ENCODE results near the gene FOXF1.

GRCh38 chr16:86549076-86549892 is 39.0 kb downstream of the FOXF1 start:
- TF ChIP-seq CTCF (IDR thresholded peaks at IDR 0.05; ENCODE audit: low read depth, low read length, poor library complexity, severe bottlenecking) = no peak
- TF ChIP-seq EZH2phosphoT487 (IDR thresholded peaks at IDR 0.05; ENCODE audit: borderline replicate concordance, low read length) = no peak
